Activated naive CD8-positive, alpha-beta T cell treated with anti-CD3 and anti-CD28 coated beads, Interleukin-2, amount 10 ng/mL, durations not matched to agents 7 days and 5 days (primary cell): Measurements from ENCODE around the gene PTCHD1. TPM values are rescaled to one million over a fixed set of nuclear protein-coding genes. Genes with fewer than 3 reads are reported as not detected.

Experiments
- ATAC-seq: fragments of 150-1000 bp; cut with Tn5 transposase; one replicate; pipeline ENCODE4 v1.10.0; 2021; ENCODE audit warnings: low read depth, moderate library complexity
- POLR2A ChIA-PET: fragments of 350-600 bp; sonication (Branson Sonifier 250); formaldehyde crosslinking; loops from one replicate; lab custom pipeline; 2021; ENCODE audit warnings: antibody characterized with exemption; lab: Charles Lee
- DNase-seq: peaks from one replicate; pipeline ENCODE4 v3.0.0; 2021
- H3K27ac Mint-ChIP-seq: one replicate; pipeline ENCODE4 v1.8.0; 2022; ENCODE audit warnings: mild to moderate bottlenecking, mixed read lengths
- H3K27me3 Mint-ChIP-seq: one replicate; pipeline ENCODE4 v1.8.0; 2022; ENCODE audit warnings: mild to moderate bottlenecking, moderate library complexity, mixed read lengths
- H3K36me3 Mint-ChIP-seq: one replicate; pipeline ENCODE4 v1.8.0; 2021; ENCODE audit warnings: mild to moderate bottlenecking, mixed read lengths
- H3K4me1 Mint-ChIP-seq: one replicate; pipeline ENCODE4 v1.8.0; 2021; ENCODE audit warnings: mixed read lengths
- H3K4me3 Mint-ChIP-seq: one replicate; pipeline ENCODE4 v1.8.0; 2022; ENCODE audit warnings: mild to moderate bottlenecking, moderate library complexity, mixed read lengths
- H3K9me3 Mint-ChIP-seq: one replicate; pipeline ENCODE4 v1.8.0; 2021; ENCODE audit warnings: mixed read lengths
- total RNA-seq, 2 experiments: library from RNA; stranded (reverse); gene quantifications; one replicate each; pipeline ENCODE4 v1.2.3, GENCODE V29; 2021

PTCHD1 gene
- total RNA-seq, 2 experiments from 2014 or later, result not detected

GRCh38 chrX:23373129-23373804, 38.6 kb downstream of the PTCHD1 start:
- POLR2A ChIA-PET, result no interaction called here
- Mint-ChIP-seq H3K4me3 (no peak overlapping the region), H3K4me1 (no peaks in the 10 kb centered on the region), H3K27ac (no peak overlapping the region), H3K9me3 (no peaks in the 10 kb centered on the region), H3K36me3 (no peaks in the 10 kb centered on the region), H3K27me3 (peaks cover 5% of the 10 kb centered on the region)
- ATAC-seq (no peak), DNase-seq (no peak)

- Mint-ChIP-seq H3K36me3 (no peaks in the 10 kb centered on the region), H3K27ac (no peak overlapping the region), H3K27me3 (no peaks in the 10 kb centered on the region), H3K4me3 (no peak overlapping the region), H3K9me3 (no peaks in the 10 kb centered on the region), H3K4me1 (no peaks in the 10 kb centered on the region)
- DNase-seq (no peak), ATAC-seq (no peak)
- POLR2A ChIA-PET, result no interaction called here
These were observed 39.6 kb downstream of the PTCHD1 start for GRCh38 chrX:23374291-23374690.

GRCh38 chrX:23376581-23376980, 41.9 kb downstream of the PTCHD1 start:
- Mint-ChIP-seq H3K4me1 (no peaks in the 10 kb centered on the region), H3K36me3 (no peaks in the 10 kb centered on the region), H3K4me3 (no peak overlapping the region), H3K27me3 (peaks cover 5% of the 10 kb centered on the region), H3K27ac (no peak overlapping the region), H3K9me3 (no peaks in the 10 kb centered on the region)
- DNase-seq (no peak), ATAC-seq (no peak)
- POLR2A ChIA-PET, result no interaction called here

- Mint-ChIP-seq H3K27ac (no peak overlapping the region), H3K4me1 (peaks cover 2% of the 10 kb centered on the region), H3K27me3 (peaks cover 7% of the 10 kb centered on the region), H3K9me3 (no peaks in the 10 kb centered on the region), H3K4me3 (no peak overlapping the region), H3K36me3 (no peaks in the 10 kb centered on the region)
- POLR2A ChIA-PET, result no interaction called here
- no peak for ATAC-seq
- no peak for DNase-seq
These were observed 45.9 kb downstream of the PTCHD1 start for GRCh38 chrX:23380581-23380980.

- H3K9me3 Mint-ChIP-seq, result no peaks in the 10 kb centered on the region
- no peak overlapping the region for H3K27ac Mint-ChIP-seq
- peak overlapping the region; percentile 80 for H3K4me3 Mint-ChIP-seq
- peaks cover 2% of the 10 kb centered on the region for H3K4me1 Mint-ChIP-seq
- peaks cover 7% of the 10 kb centered on the region for H3K27me3 Mint-ChIP-seq
- DNase-seq, result no peak
- no peak for ATAC-seq
- POLR2A ChIA-PET, result no interaction called here
- no peaks in the 10 kb centered on the region for H3K36me3 Mint-ChIP-seq
These were observed 46.7 kb downstream of the PTCHD1 start for GRCh38 chrX:23381099-23382087.

- peaks cover 2% of the 10 kb centered on the region for H3K4me1 Mint-ChIP-seq
- H3K27ac Mint-ChIP-seq, result no peak overlapping the region
- no peaks in the 10 kb centered on the region for H3K9me3 Mint-ChIP-seq
- no peaks in the 10 kb centered on the region for H3K36me3 Mint-ChIP-seq
- H3K4me3 Mint-ChIP-seq, result no peak overlapping the region
- H3K27me3 Mint-ChIP-seq, result peaks cover 7% of the 10 kb centered on the region
- no peak for DNase-seq
- ATAC-seq, result no peak
- POLR2A ChIA-PET, result no interaction called here
These were observed 47.9 kb downstream of the PTCHD1 start for GRCh38 chrX:23382572-23382971.

GRCh38 chrX:23383411-23383810, 48.8 kb downstream of the PTCHD1 start:
- Mint-ChIP-seq H3K27me3 (peaks cover 7% of the 10 kb centered on the region), H3K4me1 (peaks cover 2% of the 10 kb centered on the region), H3K9me3 (no peaks in the 10 kb centered on the region), H3K27ac (no peak overlapping the region), H3K4me3 (no peak overlapping the region), H3K36me3 (no peaks in the 10 kb centered on the region)
- no peak for ATAC-seq
- POLR2A ChIA-PET, result no interaction called here
- no peak for DNase-seq

GRCh38 chrX:23385242-23385641, 50.6 kb downstream of the PTCHD1 start:
- Mint-ChIP-seq H3K36me3 (no peaks in the 10 kb centered on the region), H3K4me3 (no peak overlapping the region)

GRCh38 chrX:23386260-23386659, 51.6 kb downstream of the PTCHD1 start:
- no peak for DNase-seq
- H3K27ac Mint-ChIP-seq, result no peak overlapping the region
- POLR2A ChIA-PET, result no interaction called here
- no peak overlapping the region for H3K4me3 Mint-ChIP-seq
- no peaks in the 10 kb centered on the region for H3K36me3 Mint-ChIP-seq
- H3K27me3 Mint-ChIP-seq, result peaks cover 2% of the 10 kb centered on the region
- H3K4me1 Mint-ChIP-seq, result peaks cover 2% of the 10 kb centered on the region
- no peaks in the 10 kb centered on the region for H3K9me3 Mint-ChIP-seq
- no peak for ATAC-seq

More at GRCh38 chrX:23385242-23385641, 50.6 kb downstream of the PTCHD1 start:
- H3K27me3 Mint-ChIP-seq, result peaks cover 7% of the 10 kb centered on the region
- POLR2A ChIA-PET, result no interaction called here
- H3K27ac Mint-ChIP-seq, result no peak overlapping the region
- no peaks in the 10 kb centered on the region for H3K9me3 Mint-ChIP-seq
- peaks cover 2% of the 10 kb centered on the region for H3K4me1 Mint-ChIP-seq
- ATAC-seq (no peak), DNase-seq (no peak)

GRCh38 chrX:23386726-23387125, 52.1 kb downstream of the PTCHD1 start:
- POLR2A ChIA-PET, result no interaction called here
- H3K4me1 Mint-ChIP-seq, result peaks cover 2% of the 10 kb centered on the region
- no peaks in the 10 kb centered on the region for H3K36me3 Mint-ChIP-seq
- ATAC-seq (no peak), DNase-seq (no peak)
- H3K27me3 Mint-ChIP-seq, result peaks cover 2% of the 10 kb centered on the region
- no peak overlapping the region for H3K4me3 Mint-ChIP-seq
- no peak overlapping the region for H3K27ac Mint-ChIP-seq
- no peaks in the 10 kb centered on the region for H3K9me3 Mint-ChIP-seq

GRCh38 chrX:23387550-23388184, 53.0 kb downstream of the PTCHD1 start:
- H3K27me3 Mint-ChIP-seq, result no peaks in the 10 kb centered on the region
- no peaks in the 10 kb centered on the region for H3K36me3 Mint-ChIP-seq
- ATAC-seq, result no peak
- POLR2A ChIA-PET, result no interaction called here
- H3K27ac Mint-ChIP-seq, result no peak overlapping the region
- no peak overlapping the region for H3K4me3 Mint-ChIP-seq
- H3K4me1 Mint-ChIP-seq, result no peaks in the 10 kb centered on the region
- no peak for DNase-seq
- H3K9me3 Mint-ChIP-seq, result no peaks in the 10 kb centered on the region

GRCh38 chrX:23389196-23389792, 54.6 kb downstream of the PTCHD1 start:
- ATAC-seq (no peak), DNase-seq (no peak)
- H3K36me3 Mint-ChIP-seq, result no peaks in the 10 kb centered on the region
- H3K4me1 Mint-ChIP-seq, result no peaks in the 10 kb centered on the region
- no peak overlapping the region for H3K4me3 Mint-ChIP-seq
- no peaks in the 10 kb centered on the region for H3K9me3 Mint-ChIP-seq
- no peak overlapping the region for H3K27ac Mint-ChIP-seq
- POLR2A ChIA-PET, result no interaction called here
- H3K27me3 Mint-ChIP-seq, result no peaks in the 10 kb centered on the region

GRCh38 chrX:23390979-23391378, 56.3 kb downstream of the PTCHD1 start:
- H3K27ac Mint-ChIP-seq, result no peak overlapping the region
- DNase-seq (no peak), ATAC-seq (no peak)
- no peaks in the 10 kb centered on the region for H3K4me1 Mint-ChIP-seq
- no peaks in the 10 kb centered on the region for H3K9me3 Mint-ChIP-seq
- H3K27me3 Mint-ChIP-seq, result no peaks in the 10 kb centered on the region
- H3K36me3 Mint-ChIP-seq, result no peaks in the 10 kb centered on the region
- no peak overlapping the region for H3K4me3 Mint-ChIP-seq
- POLR2A ChIA-PET, result no interaction called here
